Endothelial cell (in vitro differentiated cells): Measurements from ENCODE around the gene PPP5C. TPM values are rescaled to one million over a fixed set of nuclear protein-coding genes. Genes with fewer than 3 reads are reported as not detected.

Experiments used
- DNase-seq: peaks from one replicate; pipeline ENCODE4 v3.0.0; 2021; ENCODE audit warnings: low spot score
- H3K27ac Mint-ChIP-seq: one replicate; pipeline ENCODE4 v1.8.0; 2021; ENCODE audit warnings: mixed read lengths, inconsistent platforms; ENCODE audit not compliant: unreplicated experiment
- H3K27me3 Mint-ChIP-seq: one replicate; pipeline ENCODE4 v1.8.0; 2021; ENCODE audit warnings: mild to moderate bottlenecking, moderate library complexity, mixed read lengths, inconsistent platforms; ENCODE audit not compliant: unreplicated experiment
- H3K36me3 Mint-ChIP-seq: one replicate; pipeline ENCODE4 v1.8.0; 2021; ENCODE audit warnings: mild to moderate bottlenecking, low read depth, mixed read lengths, inconsistent platforms; ENCODE audit not compliant: unreplicated experiment
- H3K4me1 Mint-ChIP-seq: one replicate; pipeline ENCODE4 v1.8.0; 2021; ENCODE audit warnings: mild to moderate bottlenecking, mixed read lengths, inconsistent platforms; ENCODE audit not compliant: unreplicated experiment
- H3K4me3 Mint-ChIP-seq: one replicate; pipeline ENCODE4 v1.8.0; 2021; ENCODE audit warnings: mild to moderate bottlenecking, mixed read lengths, inconsistent platforms; ENCODE audit not compliant: unreplicated experiment
- H3K9me3 Mint-ChIP-seq: one replicate; pipeline ENCODE4 v1.8.0; 2021; ENCODE audit warnings: mixed read lengths, inconsistent platforms; ENCODE audit not compliant: unreplicated experiment
- CTCF ChIP-seq: fragments of 200-600 bp; sonication (generic); IDR thresholded peaks from one replicate; pipeline ENCODE4 v1.5.0; 2021; ENCODE audit warnings: antibody characterized with exemption; ENCODE audit not compliant: unreplicated experiment
- total RNA-seq: library from RNA; stranded (reverse); fragmentation: NEBNext Ultra II Directional; extraction: Animal tissue kit (Norgen Biotek cat#: 25700); gene quantifications from one replicate; pipeline ENCODE4 v1.2.1, GENCODE V29; 2021; ENCODE audit not compliant: unreplicated experiment

Gene PPP5C
- total RNA-seq, 1 donor from 2014 or later, result 66.7 TPM

- peaks cover 30% of the 10 kb centered on the region for H3K4me1 Mint-ChIP-seq
- no peak for DNase-seq
- peaks cover 4% of the 10 kb centered on the region for H3K36me3 Mint-ChIP-seq
- no peak for TF ChIP-seq CTCF
- no peaks in the 10 kb centered on the region for H3K9me3 Mint-ChIP-seq
- peak overlapping the region; percentile 63 for H3K4me3 Mint-ChIP-seq
- no peak overlapping the region for H3K27ac Mint-ChIP-seq
- H3K27me3 Mint-ChIP-seq, result peaks cover 13% of the 10 kb centered on the region
Observed at GRCh38 chr19:46410205-46411087, 63.6 kb downstream of the PPP5C start.

DNA sequence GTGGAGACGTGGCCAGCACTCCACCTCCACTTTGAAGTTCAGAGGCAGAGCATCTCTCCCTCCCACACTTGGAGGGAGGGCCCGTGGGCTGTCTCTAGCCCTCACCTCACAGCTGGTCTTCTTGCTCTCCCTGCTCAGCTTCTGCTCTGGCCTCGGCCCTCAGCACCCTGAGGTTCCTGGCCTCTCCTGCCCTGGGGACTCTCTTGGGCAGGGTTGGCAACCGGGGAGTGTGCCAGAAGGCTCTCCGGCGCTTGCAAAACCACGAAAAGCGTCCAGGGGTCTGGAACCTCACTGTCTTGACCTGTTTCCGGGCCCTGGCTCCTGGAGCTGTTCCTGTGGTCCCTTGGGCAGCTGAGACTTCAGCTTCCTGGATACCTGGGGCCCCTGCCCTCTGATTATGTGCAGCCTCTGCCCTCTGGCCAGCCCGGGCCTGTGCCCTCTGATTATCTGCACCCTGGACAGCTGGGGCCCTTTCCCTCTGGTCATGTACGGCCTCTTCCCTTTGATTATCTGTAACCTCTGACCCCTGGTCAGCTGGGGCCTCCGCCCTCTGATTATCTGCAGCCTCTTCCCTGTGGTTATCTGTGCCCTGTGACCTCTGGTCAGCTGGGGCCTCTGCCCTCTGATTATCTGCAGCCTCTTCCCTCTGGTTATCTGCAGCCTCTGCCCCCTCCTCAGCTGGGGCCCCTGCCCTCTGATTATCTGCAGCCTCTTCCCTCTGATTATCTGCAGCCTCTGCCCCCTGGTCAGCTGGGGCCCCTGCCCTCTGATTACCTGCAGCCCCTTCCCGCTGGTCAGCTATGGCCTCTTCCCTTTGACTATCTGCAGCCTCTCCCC is 64.4 kb downstream of the PPP5C start:
- Mint-ChIP-seq H3K36me3 (peaks cover 6% of the 10 kb centered on the region), H3K4me1 (peaks cover 35% of the 10 kb centered on the region), H3K27me3 (peaks cover 17% of the 10 kb centered on the region), H3K9me3 (no peaks in the 10 kb centered on the region), H3K27ac (no peak overlapping the region), H3K4me3 (no peak overlapping the region)
- TF ChIP-seq CTCF, result no peak
- no peak for DNase-seq

DNA sequence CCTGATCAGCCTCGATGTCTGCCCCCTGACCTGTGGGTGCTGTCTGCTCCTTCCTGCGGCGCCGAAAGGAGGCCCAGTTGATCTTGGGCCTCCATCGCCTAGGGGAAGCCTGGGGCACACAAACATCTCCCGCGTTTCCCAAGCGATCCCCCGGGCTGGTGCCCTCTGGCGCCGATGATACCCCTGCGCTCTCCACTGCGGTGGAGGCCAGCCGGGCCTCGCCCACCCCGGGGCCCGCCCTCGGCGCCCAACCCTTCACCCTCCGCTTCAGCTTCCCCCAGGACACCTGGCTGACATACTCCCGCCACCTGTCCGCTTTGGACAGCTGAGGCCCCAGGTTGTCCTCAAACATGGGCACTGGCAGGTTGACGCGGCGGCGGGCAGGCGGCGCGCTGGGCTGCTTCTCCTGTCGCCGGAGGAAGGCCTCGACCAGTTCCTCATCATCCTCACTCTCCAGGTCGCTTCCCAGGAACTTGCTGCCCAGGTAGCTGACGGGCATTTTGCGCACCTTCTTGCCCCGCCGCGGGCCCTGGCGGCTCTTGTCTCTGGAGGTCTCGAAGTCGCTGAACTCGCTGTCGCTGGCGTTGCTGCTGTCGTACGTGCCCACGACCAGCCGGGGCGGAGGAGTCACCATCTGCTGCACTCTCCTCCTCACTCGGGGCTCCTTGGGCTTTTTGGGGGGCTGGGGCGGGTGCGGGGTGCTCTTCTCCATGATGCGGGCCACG is 65.2 kb downstream of the PPP5C start:
- no peak for TF ChIP-seq CTCF
- DNase-seq, result no peak
- Mint-ChIP-seq H3K36me3 (peaks cover 6% of the 10 kb centered on the region), H3K4me1 (peaks cover 38% of the 10 kb centered on the region), H3K9me3 (no peaks in the 10 kb centered on the region), H3K27me3 (peaks cover 17% of the 10 kb centered on the region), H3K27ac (no peak overlapping the region), H3K4me3 (peak overlapping the region; percentile 93)

DNA sequence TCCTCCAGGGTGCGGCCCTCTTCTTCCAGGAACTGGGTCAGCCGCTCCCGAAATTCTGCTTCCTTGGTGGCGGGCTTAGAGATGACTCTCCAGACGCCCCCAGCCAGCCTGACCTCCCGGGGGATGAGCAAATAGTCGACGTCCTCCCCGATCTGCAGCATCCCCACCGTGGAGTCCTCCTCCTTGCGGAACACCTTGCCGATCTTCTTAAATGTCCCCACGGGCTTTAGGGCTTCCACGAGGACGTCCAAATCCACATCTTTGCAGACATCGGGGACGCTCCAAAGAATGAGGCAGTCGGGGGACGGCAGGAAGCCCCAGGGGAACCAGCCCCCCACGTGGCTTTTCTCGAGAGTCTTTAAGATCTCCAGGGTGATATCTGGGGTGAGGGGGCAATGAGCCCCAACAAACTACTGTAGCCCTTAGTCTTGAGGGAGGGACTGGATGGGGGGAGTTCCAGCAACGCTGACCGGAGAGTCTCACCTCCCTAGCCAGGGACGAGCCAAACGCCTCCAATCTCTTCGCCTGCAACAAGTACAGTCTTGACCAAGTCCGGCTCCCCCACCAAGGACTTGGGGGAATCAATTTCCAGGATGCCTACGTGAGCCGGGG is 65.9 kb downstream of the PPP5C start:
- Mint-ChIP-seq H3K36me3 (peaks cover 5% of the 10 kb centered on the region), H3K27me3 (peaks cover 15% of the 10 kb centered on the region), H3K27ac (peak overlapping the region; percentile 64), H3K4me1 (peaks cover 36% of the 10 kb centered on the region), H3K9me3 (no peaks in the 10 kb centered on the region), H3K4me3 (peak overlapping the region; percentile 93)
- TF ChIP-seq CTCF, result no peak
- DNase-seq, result no peak
